Measurements from ENCODE around the gene NELL2.

The NELL2 gene

GRCh38 chr12:44459569-44459968, 416.5 kb downstream of the NELL2 start:
- FAIRE-seq: no peak

All from colon (tissue), 2 donors.